GM23338 (cell line): ENCODE data around the gene CRKL. TPM values are rescaled to one million over a fixed set of nuclear protein-coding genes. Genes with fewer than 3 reads are reported as not detected.

Source experiments
- ATAC-seq: fragments of 200-7000 bp; cut with Tn5 transposase; 3 replicates; pipeline ENCODE4 v1.9.1; 2020
- DNase-seq: peaks from one replicate; pipeline ENCODE4 v3.0.0-alpha.2; 2015; ENCODE audit warnings: low spot score
- H2AFZ ChIP-seq: fragments of 200-600 bp; sonication (generic); 2 replicates; pipeline ENCODE4 v1.8.0; 2016; ENCODE audit warnings: antibody characterized with exemption, mild to moderate bottlenecking, moderate library complexity
- H3F3A ChIP-seq: fragments of 200-600 bp; sonication (generic); replicated peaks from 2 replicates; pipeline ENCODE4 v1.8.0; 2017; ENCODE audit warnings: antibody characterized with exemption, mixed run types, low read depth
- H3K27ac ChIP-seq: fragments of 200-600 bp; sonication (generic); 2 replicates; pipeline ENCODE4 v1.6.1; 2016; ENCODE audit warnings: low read depth
- H3K27me3 ChIP-seq: fragments of 200-600 bp; sonication (generic); 2 replicates; pipeline ENCODE4 v1.8.0; 2016; ENCODE audit warnings: mild to moderate bottlenecking, mixed run types, moderate library complexity; ENCODE audit not compliant: insufficient read depth
- H3K36me3 ChIP-seq: fragments of 200-600 bp; sonication (generic); 2 replicates; pipeline ENCODE4 v1.8.0; 2016; ENCODE audit warnings: mild to moderate bottlenecking; ENCODE audit not compliant: insufficient read depth
- H3K4me1 ChIP-seq: fragments of 200-600 bp; sonication (generic); 2 replicates; pipeline ENCODE4 v1.8.0; 2016; ENCODE audit warnings: mild to moderate bottlenecking, moderate library complexity; ENCODE audit not compliant: insufficient read depth
- H3K4me2 ChIP-seq: fragments of 200-600 bp; sonication (generic); 2 replicates; pipeline ENCODE4 v1.7.1; 2017; ENCODE audit warnings: mixed run types
- H3K4me3 ChIP-seq: fragments of 200-600 bp; sonication (generic); 2 replicates; pipeline ENCODE4 v1.6.1; 2016; ENCODE audit warnings: mixed run types
- H3K79me2 ChIP-seq: fragments of 200-600 bp; sonication (generic); replicated peaks from 2 replicates; pipeline ENCODE4 v1.8.0; 2017; ENCODE audit warnings: mild to moderate bottlenecking; ENCODE audit not compliant: insufficient read depth
- H3K9me2 ChIP-seq: fragments of 200-600 bp; sonication (generic); 2 replicates; pipeline ENCODE4 v1.8.0; 2017; ENCODE audit not compliant: insufficient read depth
- H4K20me1 ChIP-seq: fragments of 200-600 bp; sonication (generic); replicated peaks from 2 replicates; pipeline ENCODE4 v1.8.0; 2017; ENCODE audit warnings: mild to moderate bottlenecking; ENCODE audit not compliant: insufficient read depth
- H3K27ac Mint-ChIP-seq: 2 replicates; pipeline ENCODE4 v1.8.0; 2020; ENCODE audit warnings: inconsistent platforms, mild to moderate bottlenecking, moderate library complexity, mixed read lengths
- H3K27me3 Mint-ChIP-seq: 3 replicates; pipeline ENCODE4 v1.8.0; 2022; ENCODE audit warnings: low read depth, mild to moderate bottlenecking, moderate library complexity, mixed read lengths, inconsistent platforms; ENCODE audit not compliant: insufficient read depth, poor library complexity
- H3K36me3 Mint-ChIP-seq: 3 replicates; pipeline ENCODE4 v1.8.0; 2021; ENCODE audit warnings: low read depth, mild to moderate bottlenecking, inconsistent platforms, moderate library complexity, mixed read lengths
- H3K4me1 Mint-ChIP-seq: 3 replicates; pipeline ENCODE4 v1.8.0; 2020; ENCODE audit warnings: mild to moderate bottlenecking, inconsistent platforms, mixed read lengths
- H3K4me3 Mint-ChIP-seq: 3 replicates; pipeline ENCODE4 v1.8.0; 2021; ENCODE audit warnings: moderate library complexity, mild to moderate bottlenecking, inconsistent platforms, mixed read lengths
- H3K9me3 Mint-ChIP-seq: 3 replicates; pipeline ENCODE4 v1.8.0; 2020; ENCODE audit warnings: moderate library complexity, mild to moderate bottlenecking, inconsistent platforms, mixed read lengths
- CREB1 ChIP-seq: fragments of 250-450 bp; sonication (Bioruptor Pico); IDR thresholded peaks from 2 replicates; pipeline ENCODE4 v1.5.0; 2020; ENCODE audit warnings: low read depth, mild to moderate bottlenecking, moderate library complexity
- EZH2 ChIP-seq: fragments of 200-600 bp; sonication (generic); IDR thresholded peaks from one replicate; pipeline ENCODE4 v1.8.0; 2017; ENCODE audit warnings: antibody characterized with exemption, mild to moderate bottlenecking, low read depth; ENCODE audit not compliant: unreplicated experiment
- EZH2phosphoT487 ChIP-seq: fragments of 200-600 bp; sonication (generic); IDR thresholded peaks from one replicate; pipeline ENCODE4 v1.8.1; 2018; ENCODE audit warnings: antibody characterized with exemption; ENCODE audit not compliant: unreplicated experiment
- JUNB ChIP-seq: IDR thresholded peaks from one replicate; pipeline ENCODE4 v1.6.1; 2016; ENCODE audit warnings: antibody characterized with exemption; ENCODE audit not compliant: unreplicated experiment
- POLR2AphosphoS5 ChIP-seq: IDR thresholded peaks from 2 replicates; pipeline ENCODE4 v1.6.1; 2016; ENCODE audit warnings: antibody characterized with exemption, low read depth
- REST ChIP-seq: IDR thresholded peaks from one replicate; pipeline ENCODE4 v1.6.1; 2018; ENCODE audit warnings: antibody characterized with exemption; ENCODE audit not compliant: unreplicated experiment
- STAT1 ChIP-seq: IDR thresholded peaks from one replicate; pipeline ENCODE4 v1.6.1; 2016; ENCODE audit warnings: antibody characterized with exemption; ENCODE audit not compliant: unreplicated experiment
- ZNF462 ChIP-seq: fragments of 250-450 bp; sonication (Bioruptor Pico); IDR thresholded peaks from 2 replicates; pipeline ENCODE4 v1.5.0; 2020; ENCODE audit warnings: mild to moderate bottlenecking, moderate library complexity
- polyA plus RNA-seq: library from polyadenylated mRNA; unstranded; fragments of >200 nt; fragmentation: Nextera tagmentation; extraction: Ambion mirVana; gene quantifications from 2 replicates; pipeline ENCODE4 v1.2.1, GENCODE V29; 2016
- total RNA-seq: library from RNA; depleted of rRNA; stranded (reverse); fragments of >200 nt; shearing (Covaris generic); gene quantifications from 2 replicates; pipeline ENCODE4 v1.2.3, GENCODE V29; 2014

Gene CRKL
- total and polyA plus RNA-seq, 2 experiments from 2014 or later: 39.5 to 104 TPM

- TF ChIP-seq ZNF462: no peak
- TF ChIP-seq REST: no peak
- no peak for TF ChIP-seq EZH2phosphoT487
- TF ChIP-seq STAT1: no peak
- no peak for TF ChIP-seq JUNB
These were observed 61.2 kb downstream of the CRKL start (continued) for GRCh38 chr22:20978419-20978818.

- ATAC-seq (peak; percentile 83), DNase-seq (peak; percentile 100)
- Histone ChIP-seq H3K79me2 (no peaks in the 10 kb centered on the region), H2AFZ (peak overlapping the region; percentile 98), H3K9me2 (0 out of 2 replicates have a peak, but pooled peaks cover 6% of the 10 kb centered on the region), H4K20me1 (no peaks in the 10 kb centered on the region), H3K4me3 (peak overlapping the region; percentile 55), H3F3A (no peaks in the 10 kb centered on the region), H3K36me3 (no peaks in the 10 kb centered on the region; the same call in 1 of the 2 replicates), H3K4me1 (peaks cover 11% of the 10 kb centered on the region; the same call in 1 of the 2 replicates), H3K27me3 (no peaks in the 10 kb centered on the region), H3K27ac (no peak overlapping the region), H3K4me2 (peak overlapping the region; percentile 82)
- H3K27me3 Mint-ChIP-seq: peaks cover 34% of the 10 kb centered on the region
- peak overlapping the region; percentile 74 for H3K4me3 Mint-ChIP-seq
- H3K9me3 Mint-ChIP-seq: peaks cover 20% of the 10 kb centered on the region
- H3K36me3 Mint-ChIP-seq: peaks cover 6% of the 10 kb centered on the region; the same call in 1 of the 3 replicates
- TF ChIP-seq EZH2 (no peak), CREB1 (CRISPR knock-in tag) (peak; percentile 91), POLR2AphosphoS5 (peak; percentile 75)
- H3K27ac Mint-ChIP-seq: peak overlapping the region; percentile 90
- H3K4me1 Mint-ChIP-seq: peaks cover 15% of the 10 kb centered on the region
These were observed 62.1 kb downstream of the CRKL start for GRCh38 chr22:20979243-20979809.
